ENCODE data around the gene MAD2L1.

DNA sequence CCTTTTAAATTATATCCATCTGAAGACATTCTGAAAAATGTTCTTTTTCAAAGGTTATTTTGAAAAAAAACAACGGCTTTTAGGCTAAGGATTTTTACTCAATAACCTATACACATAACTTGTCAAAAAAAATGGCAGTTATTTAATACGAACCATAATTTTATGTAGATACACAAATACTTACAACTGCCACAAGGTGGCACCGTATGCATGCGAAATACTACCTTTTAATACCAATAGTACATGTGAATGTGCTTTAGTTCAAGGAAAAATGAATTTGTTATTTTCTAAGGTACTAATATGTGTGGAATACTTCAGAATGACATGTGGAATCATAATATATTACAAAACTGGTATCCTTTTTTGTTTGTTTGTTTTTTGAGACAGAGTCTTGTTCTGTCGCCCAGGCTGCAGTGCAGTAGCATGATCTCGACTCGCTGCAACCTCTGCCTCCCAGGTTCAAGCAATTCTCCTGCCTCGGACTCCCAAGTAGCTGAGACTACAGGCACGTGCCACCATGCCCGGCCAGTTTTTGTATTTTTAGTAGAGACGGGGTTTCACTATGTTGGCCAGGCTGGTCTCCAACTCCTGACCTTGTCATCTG lies 4.6 kb upstream of the MAD2L1 start:
- TF ChIP-seq CTCF (IDR thresholded peaks at IDR 0.05) (peak; percentile 52 to 56 (median 54)), POLR2A (IDR thresholded peaks at IDR 0.05) (no peak)
